Measurements from ENCODE around the gene PRMT5. TPM values are rescaled to one million over a fixed set of nuclear protein-coding genes. Genes with fewer than 3 reads are reported as not detected.
A peak's percentile ranks its signal among the peaks of the same experiment; 100 is the strongest.

PRMT5 gene
- total RNA-seq, 4 donors from 2014 or later: 32.2 to 92.3 (median 43.4) TPM

- intact Hi-C loops (cut with DNase I; ENCODE audit: low total_unique reads) (no loop called here), in situ Hi-C loops (cut with MboI; ENCODE audit: low pct_ligation_motif_present in 1 of 4, low pct_unique_long_range_greater_than_20kb in 1 of 4, low sequenced_read_pairs in 3 of 4) (no loop called here)
- Histone ChIP-seq H3K9me3 (no peaks in the 10 kb centered on the region), H3K4me3 (no peak overlapping the region), H3K27me3 (no peaks in the 10 kb centered on the region), H3K36me3 (peaks cover 0 to 59% (median 29%) of the 10 kb centered on the region in 4 donors), H3K27ac (no peak overlapping the region), H3K4me1 (peaks cover 0 to 17% (median 3%) of the 10 kb centered on the region in 4 donors)
- 96% methylated on average over 7 of the region's 7 CpGs; no CpG with 5 or more reads in 1 of the 2 donors for WGBS, 2 donors (ENCODE audit: low coverage in 1 of 2)
- DNase-seq: no peak
- TF ChIP-seq EP300 (IDR thresholded peaks at IDR 0.05; ENCODE audit: low read depth): no peak
- TF ChIP-seq, protein P1, sequence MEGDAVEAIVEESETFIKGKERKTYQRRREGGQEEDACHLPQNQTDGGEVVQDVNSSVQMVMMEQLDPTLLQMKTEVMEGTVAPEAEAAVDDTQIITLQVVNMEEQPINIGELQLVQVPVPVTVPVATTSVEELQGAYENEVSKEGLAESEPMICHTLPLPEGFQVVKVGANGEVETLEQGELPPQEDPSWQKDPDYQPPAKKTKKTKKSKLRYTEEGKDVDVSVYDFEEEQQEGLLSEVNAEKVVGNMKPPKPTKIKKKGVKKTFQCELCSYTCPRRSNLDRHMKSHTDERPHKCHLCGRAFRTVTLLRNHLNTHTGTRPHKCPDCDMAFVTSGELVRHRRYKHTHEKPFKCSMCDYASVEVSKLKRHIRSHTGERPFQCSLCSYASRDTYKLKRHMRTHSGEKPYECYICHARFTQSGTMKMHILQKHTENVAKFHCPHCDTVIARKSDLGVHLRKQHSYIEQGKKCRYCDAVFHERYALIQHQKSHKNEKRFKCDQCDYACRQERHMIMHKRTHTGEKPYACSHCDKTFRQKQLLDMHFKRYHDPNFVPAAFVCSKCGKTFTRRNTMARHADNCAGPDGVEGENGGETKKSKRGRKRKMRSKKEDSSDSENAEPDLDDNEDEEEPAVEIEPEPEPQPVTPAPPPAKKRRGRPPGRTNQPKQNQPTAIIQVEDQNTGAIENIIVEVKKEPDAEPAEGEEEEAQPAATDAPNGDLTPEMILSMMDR (IDR thresholded peaks at IDR 0.05): no peak
- TF ChIP-seq POLR2A (IDR thresholded peaks at IDR 0.05): no peak
- TF ChIP-seq POLR2AphosphoS5 (IDR thresholded peaks at IDR 0.05): no peak
Measured at GRCh38 chr14:22901799-22902198, 27.4 kb downstream of the PRMT5 start.

DNA sequence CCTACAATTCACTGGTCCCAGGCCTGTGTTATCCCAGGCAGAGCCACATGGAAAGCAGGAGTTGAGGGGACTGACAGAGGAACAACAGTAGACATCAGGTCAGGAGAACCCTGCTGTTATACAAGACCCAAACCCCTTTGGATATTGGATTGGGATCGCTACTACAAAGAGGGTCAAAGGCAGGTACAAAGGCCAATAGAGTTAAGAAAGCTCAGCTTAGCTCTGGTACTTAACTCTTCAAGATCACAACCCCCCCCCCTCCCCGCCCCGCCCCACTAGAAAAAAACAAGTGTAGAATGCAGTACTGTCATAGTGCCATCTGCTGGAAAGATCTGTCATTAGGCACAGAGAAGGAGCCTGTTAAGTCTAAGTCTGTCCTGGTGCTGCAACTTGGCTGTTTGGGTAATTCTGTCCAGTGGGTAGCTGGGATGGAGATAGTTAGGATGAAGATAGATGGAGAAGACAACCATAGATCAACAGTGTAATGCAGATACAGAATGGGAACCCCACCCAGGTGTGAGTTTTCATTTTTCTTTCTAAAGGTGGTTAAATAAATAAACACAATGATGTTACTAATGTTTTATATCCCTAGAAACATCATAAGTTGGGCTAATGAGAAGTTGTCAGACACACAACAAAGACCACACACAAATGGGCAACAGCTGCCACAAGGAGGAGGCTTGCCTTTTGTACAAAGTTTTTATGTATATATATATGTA lies 28.9 kb downstream of the PRMT5 start:
- DNase-seq: peak; percentile 44
- WGBS, 2 donors (ENCODE audit: low coverage in 1 of 2): 10 to 19% methylated on average over 2 to 3 of the region's 3 CpGs
- Histone ChIP-seq H3K9me3 (no peaks in the 10 kb centered on the region), H3K36me3 (peaks cover 0 to 44% (median 21%) of the 10 kb centered on the region in 4 donors), H3K4me1 (peaks cover 0 to 17% (median 3%) of the 10 kb centered on the region in 4 donors), H3K4me3 (no peak overlapping the region), H3K27ac (peak overlapping the region; percentile 29 to 68 (median 60)), H3K27me3 (no peaks in the 10 kb centered on the region)
- intact Hi-C loops (cut with DNase I; ENCODE audit: low total_unique reads): no loop called here
- TF ChIP-seq, protein P1 (IDR thresholded peaks at IDR 0.05): peak; percentile 38 to 65 (median 54)
- no peak for TF ChIP-seq EP300 (IDR thresholded peaks at IDR 0.05; ENCODE audit: low read depth)
- in situ Hi-C loops (cut with MboI; ENCODE audit: low pct_ligation_motif_present in 1 of 4, low pct_unique_long_range_greater_than_20kb in 1 of 4, low sequenced_read_pairs in 3 of 4): no loop called here

GRCh38 chr14:22898302-22899090 lies 30.7 kb downstream of the PRMT5 start:
- no peaks in the 10 kb centered on the region for H3K27me3 ChIP-seq
- in situ Hi-C loops (cut with MboI; ENCODE audit: low pct_ligation_motif_present in 1 of 4, low pct_unique_long_range_greater_than_20kb in 1 of 4, low sequenced_read_pairs in 3 of 4): no loop called here

DNA sequence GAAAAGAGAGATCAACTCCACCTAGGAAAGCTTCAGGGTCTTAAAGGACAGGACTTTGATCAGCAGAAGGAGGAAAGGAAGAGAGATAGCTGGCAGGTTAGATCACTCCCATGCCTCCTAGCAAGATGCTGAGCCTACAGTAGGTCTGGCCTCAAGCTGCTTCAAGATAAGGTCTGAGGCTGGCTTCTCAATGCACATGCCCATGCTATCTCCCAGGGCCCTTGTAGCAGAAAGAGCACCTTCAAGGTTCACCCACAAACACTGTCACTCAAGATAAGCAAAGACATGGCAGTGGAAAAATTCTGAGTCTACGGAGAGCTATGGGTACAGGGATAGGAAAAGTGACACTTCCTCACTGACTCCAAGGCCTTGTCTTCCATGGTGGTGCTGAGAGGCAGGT lies 31.8 kb downstream of the PRMT5 start:
- no peak overlapping the region for H3K27ac ChIP-seq

More at GRCh38 chr14:22898302-22899090, 30.7 kb downstream of the PRMT5 start:
- no peak for DNase-seq
- Histone ChIP-seq H3K27ac (peak overlapping the region; percentile 33 to 68 (median 60)), H3K36me3 (peaks cover 0 to 27% (median 12%) of the 10 kb centered on the region in 4 donors), H3K4me1 (peaks cover 0 to 17% (median 3%) of the 10 kb centered on the region in 4 donors), H3K9me3 (no peaks in the 10 kb centered on the region), H3K4me3 (no peak overlapping the region)
- TF ChIP-seq POLR2A (IDR thresholded peaks at IDR 0.05) (no peak), POLR2AphosphoS5 (IDR thresholded peaks at IDR 0.05) (peak in 1 of 3 donors; percentile 19)
- intact Hi-C loops (cut with DNase I; ENCODE audit: low total_unique reads): no loop called here
- 59 to 69% methylated on average over 6 to 8 of the region's 8 CpGs for WGBS, 2 donors (ENCODE audit: low coverage in 1 of 2)

More for the DNA sequence above, 31.8 kb downstream of the PRMT5 start:
- intact Hi-C loops (cut with DNase I; ENCODE audit: low total_unique reads) (no loop called here), in situ Hi-C loops (cut with MboI; ENCODE audit: low pct_ligation_motif_present in 1 of 4, low pct_unique_long_range_greater_than_20kb in 1 of 4, low sequenced_read_pairs in 3 of 4) (no loop called here)
- no peak for DNase-seq
- Histone ChIP-seq H3K36me3 (peaks cover 0 to 19% (median 8%) of the 10 kb centered on the region in 4 donors), H3K9me3 (no peaks in the 10 kb centered on the region), H3K27me3 (no peaks in the 10 kb centered on the region), H3K4me1 (peaks cover 0 to 17% (median 3%) of the 10 kb centered on the region in 4 donors), H3K4me3 (no peak overlapping the region)
- no peak for TF ChIP-seq POLR2AphosphoS5 (IDR thresholded peaks at IDR 0.05)
- TF ChIP-seq POLR2A (IDR thresholded peaks at IDR 0.05): no peak
- TF ChIP-seq, protein P1 (IDR thresholded peaks at IDR 0.05): no peak
- WGBS, 2 donors (ENCODE audit: low coverage in 1 of 2): 91 to 100% methylated on average over 1 of the region's 1 CpG

Measured in transverse colon (tissue), 4 donors.